ENCODE results near the gene LLGL2. TPM values are rescaled to one million over a fixed set of nuclear protein-coding genes. Genes with fewer than 3 reads are reported as not detected.

Gene LLGL2
- total RNA-seq, 1 donor from 2014 or later = 0.75 TPM

GRCh38 chr17:75549246-75550138 is 24.0 kb downstream of the LLGL2 start:
- DNase-seq (ENCODE audit: low read depth) = no peak

- no peak for DNase-seq (ENCODE audit: low read depth)
These were observed 24.6 kb downstream of the LLGL2 start for GRCh38 chr17:75550139-75550465.

- DNase-seq (ENCODE audit: low read depth) = no peak
These were observed 25.8 kb downstream of the LLGL2 start for GRCh38 chr17:75551266-75551665.

- no peak for DNase-seq (ENCODE audit: low read depth)
These were observed 27.2 kb downstream of the LLGL2 start for GRCh38 chr17:75552425-75553294.

- no peak for DNase-seq (ENCODE audit: low read depth)
These were observed 28.0 kb downstream of the LLGL2 start for GRCh38 chr17:75553295-75554110.

- no peak for DNase-seq (ENCODE audit: low read depth)
These were observed 30.2 kb downstream of the LLGL2 start for GRCh38 chr17:75555679-75556153.

- DNase-seq (ENCODE audit: low read depth) = peak; percentile 90
These were observed 31.8 kb downstream of the LLGL2 start for GRCh38 chr17:75557075-75557851.

GRCh38 chr17:75557852-75558665 is 32.6 kb downstream of the LLGL2 start:
- no peak for DNase-seq (ENCODE audit: low read depth)

- DNase-seq (ENCODE audit: low read depth) = no peak
These were observed 33.4 kb downstream of the LLGL2 start for GRCh38 chr17:75558666-75559530.

GRCh38 chr17:75559958-75560533 is 34.5 kb downstream of the LLGL2 start:
- no peak for DNase-seq (ENCODE audit: low read depth)

- peak; percentile 76 for DNase-seq (ENCODE audit: low read depth)
These were observed 36.6 kb downstream of the LLGL2 start for GRCh38 chr17:75561927-75562603.

GRCh38 chr17:75563063-75563758 is 37.7 kb downstream of the LLGL2 start:
- no peak for DNase-seq (ENCODE audit: low read depth)

- no peak for DNase-seq (ENCODE audit: low read depth)
These were observed 38.7 kb downstream of the LLGL2 start for GRCh38 chr17:75564195-75564594.

GRCh38 chr17:75565066-75565465 is 39.6 kb downstream of the LLGL2 start:
- no peak for DNase-seq (ENCODE audit: low read depth)

- DNase-seq (ENCODE audit: low read depth) = no peak
These were observed 40.1 kb downstream of the LLGL2 start for GRCh38 chr17:75565618-75566017.

GRCh38 chr17:75566416-75566815 is 40.9 kb downstream of the LLGL2 start:
- DNase-seq (ENCODE audit: low read depth) = no peak

- no peak for DNase-seq (ENCODE audit: low read depth)
These were observed 41.3 kb downstream of the LLGL2 start for GRCh38 chr17:75566834-75567233.

Measured in myocyte (in vitro differentiated cells).